ENCODE measurements around the gene CTH. TPM values are rescaled to one million over a fixed set of nuclear protein-coding genes. Genes with fewer than 3 reads are reported as not detected.
"Not testable (repeated sequence)": the region's sequence is repeated elsewhere in the genome, so short reads cannot be mapped to it uniquely, and the experiment has no call there.

The CTH gene
- total and polyA plus RNA-seq, 2 experiments from 2014 or later = 31.0 to 34.3 TPM

DNA sequence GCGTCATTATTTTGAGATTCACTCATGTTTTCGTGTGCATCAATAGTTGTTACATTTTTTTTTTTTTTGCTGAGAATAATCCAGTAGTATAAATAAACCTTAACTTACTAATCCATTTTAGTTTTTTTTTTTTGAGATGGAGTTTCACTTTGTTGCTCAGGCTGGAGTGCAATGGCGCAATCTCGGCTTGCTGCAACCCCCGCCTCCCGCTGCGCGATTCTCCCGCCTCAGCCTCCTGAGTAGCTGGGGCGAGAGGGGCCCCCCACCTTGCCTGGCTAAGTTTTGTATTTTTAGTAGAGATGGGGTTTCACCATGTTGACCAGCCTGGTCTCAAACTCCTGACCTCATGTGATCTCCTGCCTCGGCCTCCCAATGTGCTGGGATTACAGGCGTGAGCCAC, 66.0 kb downstream of the CTH start (continued):
- TF ChIP-seq CREB1 (CRISPR knock-in tag; IDR thresholded peaks at IDR 0.05; ENCODE audit: low read depth) = no peak
- TF ChIP-seq STAT1 (IDR thresholded peaks at IDR 0.05; ENCODE audit: unreplicated experiment) = no peak
- TF ChIP-seq, protein P1, sequence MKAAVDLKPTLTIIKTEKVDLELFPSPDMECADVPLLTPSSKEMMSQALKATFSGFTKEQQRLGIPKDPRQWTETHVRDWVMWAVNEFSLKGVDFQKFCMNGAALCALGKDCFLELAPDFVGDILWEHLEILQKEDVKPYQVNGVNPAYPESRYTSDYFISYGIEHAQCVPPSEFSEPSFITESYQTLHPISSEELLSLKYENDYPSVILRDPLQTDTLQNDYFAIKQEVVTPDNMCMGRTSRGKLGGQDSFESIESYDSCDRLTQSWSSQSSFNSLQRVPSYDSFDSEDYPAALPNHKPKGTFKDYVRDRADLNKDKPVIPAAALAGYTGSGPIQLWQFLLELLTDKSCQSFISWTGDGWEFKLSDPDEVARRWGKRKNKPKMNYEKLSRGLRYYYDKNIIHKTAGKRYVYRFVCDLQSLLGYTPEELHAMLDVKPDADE (IDR thresholded peaks at IDR 0.05) = no peak
- no peak for TF ChIP-seq EZH2 (IDR thresholded peaks at IDR 0.05; ENCODE audit: low read depth, unreplicated experiment)
- no peak for TF ChIP-seq JUNB (IDR thresholded peaks at IDR 0.05; ENCODE audit: unreplicated experiment)
- TF ChIP-seq NANOG (IDR thresholded peaks at IDR 0.05; ENCODE audit: borderline replicate concordance) = no peak
- TF ChIP-seq POLR2AphosphoS5 (IDR thresholded peaks at IDR 0.05; ENCODE audit: low read depth) = no peak

DNA sequence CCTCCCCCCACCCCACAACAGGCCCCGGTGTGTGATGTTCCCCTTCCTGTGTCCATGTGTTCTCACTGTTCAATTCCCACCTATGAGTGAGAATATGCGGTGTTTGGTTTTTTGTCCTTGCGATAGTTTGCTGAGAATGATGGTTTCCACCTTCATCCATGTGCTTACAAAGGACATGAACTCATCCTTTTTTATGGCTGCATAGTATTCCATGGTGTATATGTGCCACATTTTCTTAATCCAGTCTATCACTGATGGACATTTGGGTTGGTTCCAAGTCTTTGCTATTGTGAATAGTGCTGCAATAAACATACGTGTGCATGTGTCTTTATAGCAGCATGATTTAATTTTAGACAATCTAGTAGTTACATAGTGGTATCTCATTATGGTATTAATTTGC, 66.8 kb downstream of the CTH start:
- not testable (repeated sequence) for H3K79me2 ChIP-seq (replicated peaks; ENCODE audit: insufficient read depth); H3K27me3 ChIP-seq (ENCODE audit: insufficient read depth); H3K4me3 ChIP-seq; H3K4me2 ChIP-seq; ATAC-seq; H3K36me3 Mint-ChIP-seq (ENCODE audit: low read depth); H3K9me3 Mint-ChIP-seq; H3K27me3 Mint-ChIP-seq (ENCODE audit: insufficient read depth, low read depth, poor library complexity); H3K4me3 Mint-ChIP-seq; H3K4me1 ChIP-seq (ENCODE audit: insufficient read depth); H3K9me2 ChIP-seq (ENCODE audit: insufficient read depth); H3F3A ChIP-seq (replicated peaks; ENCODE audit: low read depth); H3K36me3 ChIP-seq (ENCODE audit: insufficient read depth); H2AFZ ChIP-seq; H3K27ac Mint-ChIP-seq; DNase-seq (ENCODE audit: low spot score); H4K20me1 ChIP-seq (replicated peaks; ENCODE audit: insufficient read depth); H3K4me1 Mint-ChIP-seq; H3K27ac ChIP-seq (ENCODE audit: low read depth)

DNA sequence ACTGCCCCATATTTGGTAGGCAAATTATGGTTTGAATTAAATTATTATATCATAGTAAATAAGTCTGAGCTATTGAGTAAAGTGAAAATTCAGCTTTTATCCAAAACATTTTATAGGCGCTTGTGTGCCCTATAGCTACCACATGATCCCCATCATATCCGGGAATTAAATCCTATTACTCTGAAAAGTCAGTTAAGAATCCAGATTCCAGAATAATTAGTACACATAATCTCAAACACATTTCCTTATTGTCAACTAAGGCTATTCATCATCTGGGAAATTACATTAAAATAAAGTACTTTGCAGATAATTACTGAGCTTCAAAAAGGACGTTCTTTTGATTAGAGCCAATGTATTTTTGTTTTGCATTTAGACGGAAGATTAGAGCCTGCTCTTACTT, 72.3 kb downstream of the CTH start:
- no peak overlapping the region for H3K4me2 ChIP-seq
- H3K9me2 ChIP-seq (ENCODE audit: insufficient read depth) = no peaks in the 10 kb centered on the region
- peak overlapping the region; percentile 81 for H2AFZ ChIP-seq
- DNase-seq (ENCODE audit: low spot score) (no peak), ATAC-seq (no peak)
- Mint-ChIP-seq H3K36me3 (ENCODE audit: low read depth) (no peaks in the 10 kb centered on the region), H3K9me3 (no peaks in the 10 kb centered on the region), H3K4me1 (no peaks in the 10 kb centered on the region; the same call in 2 of the 3 replicates), H3K27ac (no peak overlapping the region), H3K27me3 (ENCODE audit: insufficient read depth, low read depth, poor library complexity) (no peaks in the 10 kb centered on the region), H3K4me3 (no peak overlapping the region)
- H3K4me3 ChIP-seq = no peak overlapping the region
- no peaks in the 10 kb centered on the region for H3K36me3 ChIP-seq (ENCODE audit: insufficient read depth)
- H4K20me1 ChIP-seq (replicated peaks; ENCODE audit: insufficient read depth) = no peaks in the 10 kb centered on the region
- H3K27ac ChIP-seq (ENCODE audit: low read depth) = no peak overlapping the region
- no peaks in the 10 kb centered on the region for H3K27me3 ChIP-seq (ENCODE audit: insufficient read depth)
- no peaks in the 10 kb centered on the region for H3F3A ChIP-seq (replicated peaks; ENCODE audit: low read depth)
- H3K79me2 ChIP-seq (replicated peaks; ENCODE audit: insufficient read depth) = no peaks in the 10 kb centered on the region
- no peaks in the 10 kb centered on the region for H3K4me1 ChIP-seq (ENCODE audit: insufficient read depth)
- TF ChIP-seq, protein P1 (IDR thresholded peaks at IDR 0.05) = no peak
- TF ChIP-seq, protein P2, sequence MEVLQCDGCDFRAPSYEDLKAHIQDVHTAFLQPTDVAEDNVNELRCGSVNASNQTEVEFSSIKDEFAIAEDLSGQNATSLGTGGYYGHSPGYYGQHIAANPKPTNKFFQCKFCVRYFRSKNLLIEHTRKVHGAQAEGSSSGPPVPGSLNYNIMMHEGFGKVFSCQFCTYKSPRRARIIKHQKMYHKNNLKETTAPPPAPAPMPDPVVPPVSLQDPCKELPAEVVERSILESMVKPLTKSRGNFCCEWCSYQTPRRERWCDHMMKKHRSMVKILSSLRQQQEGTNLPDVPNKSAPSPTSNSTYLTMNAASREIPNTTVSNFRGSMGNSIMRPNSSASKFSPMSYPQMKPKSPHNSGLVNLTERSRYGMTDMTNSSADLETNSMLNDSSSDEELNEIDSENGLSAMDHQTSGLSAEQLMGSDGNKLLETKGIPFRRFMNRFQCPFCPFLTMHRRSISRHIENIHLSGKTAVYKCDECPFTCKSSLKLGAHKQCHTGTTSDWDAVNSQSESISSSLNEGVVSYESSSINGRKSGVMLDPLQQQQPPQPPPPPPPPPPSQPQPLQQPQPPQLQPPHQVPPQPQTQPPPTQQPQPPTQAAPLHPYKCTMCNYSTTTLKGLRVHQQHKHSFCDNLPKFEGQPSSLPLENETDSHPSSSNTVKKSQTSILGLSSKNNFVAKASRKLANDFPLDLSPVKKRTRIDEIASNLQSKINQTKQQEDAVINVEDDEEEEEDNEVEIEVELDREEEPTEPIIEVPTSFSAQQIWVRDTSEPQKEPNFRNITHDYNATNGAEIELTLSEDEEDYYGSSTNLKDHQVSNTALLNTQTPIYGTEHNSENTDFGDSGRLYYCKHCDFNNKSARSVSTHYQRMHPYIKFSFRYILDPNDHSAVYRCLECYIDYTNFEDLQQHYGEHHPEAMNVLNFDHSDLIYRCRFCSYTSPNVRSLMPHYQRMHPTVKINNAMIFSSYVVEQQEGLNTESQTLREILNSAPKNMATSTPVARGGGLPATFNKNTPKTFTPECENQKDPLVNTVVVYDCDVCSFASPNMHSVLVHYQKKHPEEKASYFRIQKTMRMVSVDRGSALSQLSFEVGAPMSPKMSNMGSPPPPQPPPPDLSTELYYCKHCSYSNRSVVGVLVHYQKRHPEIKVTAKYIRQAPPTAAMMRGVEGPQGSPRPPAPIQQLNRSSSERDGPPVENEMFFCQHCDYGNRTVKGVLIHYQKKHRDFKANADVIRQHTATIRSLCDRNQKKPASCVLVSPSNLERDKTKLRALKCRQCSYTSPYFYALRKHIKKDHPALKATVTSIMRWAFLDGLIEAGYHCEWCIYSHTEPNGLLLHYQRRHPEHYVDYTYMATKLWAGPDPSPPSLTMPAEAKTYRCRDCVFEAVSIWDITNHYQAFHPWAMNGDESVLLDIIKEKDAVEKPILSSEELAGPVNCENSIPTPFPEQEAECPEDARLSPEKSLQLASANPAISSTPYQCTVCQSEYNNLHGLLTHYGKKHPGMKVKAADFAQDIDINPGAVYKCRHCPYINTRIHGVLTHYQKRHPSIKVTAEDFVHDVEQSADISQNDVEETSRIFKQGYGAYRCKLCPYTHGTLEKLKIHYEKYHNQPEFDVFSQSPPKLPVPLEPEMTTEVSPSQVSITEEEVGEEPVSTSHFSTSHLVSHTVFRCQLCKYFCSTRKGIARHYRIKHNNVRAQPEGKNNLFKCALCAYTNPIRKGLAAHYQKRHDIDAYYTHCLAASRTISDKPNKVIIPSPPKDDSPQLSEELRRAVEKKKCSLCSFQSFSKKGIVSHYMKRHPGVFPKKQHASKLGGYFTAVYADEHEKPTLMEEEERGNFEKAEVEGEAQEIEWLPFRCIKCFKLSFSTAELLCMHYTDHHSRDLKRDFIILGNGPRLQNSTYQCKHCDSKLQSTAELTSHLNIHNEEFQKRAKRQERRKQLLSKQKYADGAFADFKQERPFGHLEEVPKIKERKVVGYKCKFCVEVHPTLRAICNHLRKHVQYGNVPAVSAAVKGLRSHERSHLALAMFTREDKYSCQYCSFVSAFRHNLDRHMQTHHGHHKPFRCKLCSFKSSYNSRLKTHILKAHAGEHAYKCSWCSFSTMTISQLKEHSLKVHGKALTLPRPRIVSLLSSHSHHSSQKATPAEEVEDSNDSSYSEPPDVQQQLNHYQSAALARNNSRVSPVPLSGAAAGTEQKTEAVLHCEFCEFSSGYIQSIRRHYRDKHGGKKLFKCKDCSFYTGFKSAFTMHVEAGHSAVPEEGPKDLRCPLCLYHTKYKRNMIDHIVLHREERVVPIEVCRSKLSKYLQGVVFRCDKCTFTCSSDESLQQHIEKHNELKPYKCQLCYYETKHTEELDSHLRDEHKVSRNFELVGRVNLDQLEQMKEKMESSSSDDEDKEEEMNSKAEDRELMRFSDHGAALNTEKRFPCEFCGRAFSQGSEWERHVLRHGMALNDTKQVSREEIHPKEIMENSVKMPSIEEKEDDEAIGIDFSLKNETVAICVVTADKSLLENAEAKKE (CRISPR knock-in tag; IDR thresholded peaks at IDR 0.05) = no peak
- TF ChIP-seq CREB1 (CRISPR knock-in tag; IDR thresholded peaks at IDR 0.05; ENCODE audit: low read depth) = no peak
- TF ChIP-seq JUNB (IDR thresholded peaks at IDR 0.05; ENCODE audit: unreplicated experiment) = no peak
- TF ChIP-seq, protein P3, sequence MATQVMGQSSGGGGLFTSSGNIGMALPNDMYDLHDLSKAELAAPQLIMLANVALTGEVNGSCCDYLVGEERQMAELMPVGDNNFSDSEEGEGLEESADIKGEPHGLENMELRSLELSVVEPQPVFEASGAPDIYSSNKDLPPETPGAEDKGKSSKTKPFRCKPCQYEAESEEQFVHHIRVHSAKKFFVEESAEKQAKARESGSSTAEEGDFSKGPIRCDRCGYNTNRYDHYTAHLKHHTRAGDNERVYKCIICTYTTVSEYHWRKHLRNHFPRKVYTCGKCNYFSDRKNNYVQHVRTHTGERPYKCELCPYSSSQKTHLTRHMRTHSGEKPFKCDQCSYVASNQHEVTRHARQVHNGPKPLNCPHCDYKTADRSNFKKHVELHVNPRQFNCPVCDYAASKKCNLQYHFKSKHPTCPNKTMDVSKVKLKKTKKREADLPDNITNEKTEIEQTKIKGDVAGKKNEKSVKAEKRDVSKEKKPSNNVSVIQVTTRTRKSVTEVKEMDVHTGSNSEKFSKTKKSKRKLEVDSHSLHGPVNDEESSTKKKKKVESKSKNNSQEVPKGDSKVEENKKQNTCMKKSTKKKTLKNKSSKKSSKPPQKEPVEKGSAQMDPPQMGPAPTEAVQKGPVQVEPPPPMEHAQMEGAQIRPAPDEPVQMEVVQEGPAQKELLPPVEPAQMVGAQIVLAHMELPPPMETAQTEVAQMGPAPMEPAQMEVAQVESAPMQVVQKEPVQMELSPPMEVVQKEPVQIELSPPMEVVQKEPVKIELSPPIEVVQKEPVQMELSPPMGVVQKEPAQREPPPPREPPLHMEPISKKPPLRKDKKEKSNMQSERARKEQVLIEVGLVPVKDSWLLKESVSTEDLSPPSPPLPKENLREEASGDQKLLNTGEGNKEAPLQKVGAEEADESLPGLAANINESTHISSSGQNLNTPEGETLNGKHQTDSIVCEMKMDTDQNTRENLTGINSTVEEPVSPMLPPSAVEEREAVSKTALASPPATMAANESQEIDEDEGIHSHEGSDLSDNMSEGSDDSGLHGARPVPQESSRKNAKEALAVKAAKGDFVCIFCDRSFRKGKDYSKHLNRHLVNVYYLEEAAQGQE (IDR thresholded peaks at IDR 0.05; ENCODE audit: unreplicated experiment) = no peak

Data from GM23338 (cell line).